RPMI8226 (cell line): ENCODE results near the gene HID1.

ENCODE experiments used
- DNase-seq: peaks from one replicate; pipeline ENCODE4 v3.0.0-alpha.2; 2015

Gene HID1

DNA sequence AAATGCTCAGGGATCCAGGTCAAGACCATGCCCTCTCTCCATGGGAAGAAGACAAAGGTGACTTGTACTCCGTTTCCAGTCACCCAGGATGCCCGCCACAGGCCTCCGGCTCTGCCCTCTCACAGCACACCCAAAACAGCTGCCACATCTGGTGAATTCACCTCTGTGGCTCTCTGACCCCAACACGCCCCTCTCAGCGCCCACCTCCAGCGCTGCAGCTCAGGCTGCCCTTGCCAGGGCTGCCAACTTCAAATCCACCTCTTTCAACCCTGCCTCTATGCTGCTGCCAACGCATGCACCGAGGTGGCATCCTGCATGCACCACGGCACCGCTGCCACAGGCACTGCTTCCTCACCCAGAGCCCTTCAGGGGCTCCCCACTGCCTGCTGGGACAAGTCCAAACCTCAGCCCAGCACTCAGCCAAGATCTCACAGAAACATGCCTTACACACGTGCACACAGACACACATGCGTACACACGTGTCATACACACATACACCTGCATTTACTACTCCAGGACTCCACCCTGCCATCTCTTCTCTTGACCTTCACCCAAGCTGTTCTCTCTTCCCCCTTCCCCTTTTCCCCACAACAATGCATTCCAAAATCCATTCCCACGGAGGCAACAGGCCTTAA lies 7.5 kb downstream of the HID1 start:
- DNase-seq: no peak

DNA sequence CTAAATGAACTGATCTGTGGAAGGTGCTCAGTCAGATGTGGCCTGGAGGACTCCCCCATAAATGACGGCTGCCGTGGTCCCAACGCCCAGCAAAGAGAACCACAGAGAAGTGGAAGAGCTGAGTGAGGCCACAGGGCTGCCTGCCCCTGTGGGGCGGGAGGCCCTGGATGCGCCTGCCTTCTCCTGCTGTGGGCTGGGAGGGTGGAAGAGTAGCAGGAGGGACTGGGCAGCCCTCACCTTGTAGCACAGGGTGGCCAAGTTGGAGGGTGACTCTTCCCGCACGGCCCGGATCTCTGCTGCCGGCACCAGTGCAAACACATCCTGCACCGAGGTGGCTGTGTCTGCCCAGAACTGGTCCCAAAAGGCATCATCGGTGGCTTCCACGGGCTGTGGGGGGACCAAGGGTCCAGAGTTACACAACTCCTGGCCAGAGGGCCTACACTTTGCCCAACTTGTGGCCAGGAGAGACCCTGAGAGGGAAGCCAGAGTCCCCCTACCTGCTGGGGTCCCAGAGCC lies 8.3 kb downstream of the HID1 start:
- no peak for DNase-seq

DNA sequence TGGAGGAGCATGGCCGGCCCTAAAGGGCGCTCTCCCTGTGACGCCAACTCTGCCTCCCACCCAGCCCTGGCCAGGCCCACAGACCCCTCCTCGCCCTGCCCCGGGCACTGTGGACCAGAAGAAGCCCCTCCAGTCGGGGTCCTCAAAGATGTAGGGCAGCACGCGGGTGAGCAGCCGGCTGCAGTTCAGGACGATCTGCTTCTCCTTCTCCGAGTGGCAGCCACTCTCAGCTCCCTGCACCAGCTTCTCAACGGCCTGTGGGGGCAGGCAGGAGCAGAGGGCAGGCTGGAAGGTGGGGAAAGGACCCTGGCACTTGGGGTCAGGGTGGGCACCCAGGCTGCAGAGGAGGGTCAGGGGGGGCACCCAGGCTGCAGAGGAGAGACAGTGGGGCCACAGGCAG lies 8.9 kb downstream of the HID1 start:
- DNase-seq: no peak

DNA sequence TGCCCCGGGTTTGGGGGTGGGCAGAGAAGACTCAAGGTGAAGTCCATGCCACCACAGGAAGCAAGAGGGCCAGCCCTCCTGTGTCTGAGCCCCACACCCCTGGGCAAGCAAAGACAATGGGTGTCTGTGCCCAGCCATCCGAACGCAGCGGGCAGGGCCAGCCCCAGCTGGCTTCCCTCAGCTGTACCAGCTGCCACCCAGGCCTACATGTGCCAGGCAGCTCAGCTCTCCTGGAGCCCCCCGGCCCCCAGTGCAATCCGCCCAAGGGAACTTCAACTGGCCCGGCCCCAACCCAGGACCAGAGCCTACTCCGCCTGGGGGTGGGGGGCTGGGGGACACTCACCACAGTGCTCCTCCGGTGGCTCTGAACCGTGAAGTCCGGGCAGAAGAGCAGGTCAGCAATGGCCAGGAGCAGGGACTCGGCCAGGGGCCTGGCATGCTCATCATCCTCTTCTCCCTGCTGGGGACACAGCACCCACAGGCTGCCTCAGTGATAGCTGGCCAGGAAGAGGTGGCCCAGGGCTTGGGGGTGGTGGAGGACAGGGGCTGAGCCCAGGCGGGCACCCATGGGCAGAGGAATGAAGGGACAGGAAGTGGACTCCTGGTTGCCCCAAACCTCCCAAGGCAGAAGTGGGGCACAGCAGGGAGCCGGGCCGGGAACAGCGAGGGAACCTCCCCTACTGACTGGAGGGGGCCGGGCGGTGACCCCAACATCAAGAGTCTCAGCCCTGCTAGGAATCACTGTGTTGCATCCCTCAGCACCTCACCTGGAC lies 9.8 kb downstream of the HID1 start:
- no peak for DNase-seq

DNA sequence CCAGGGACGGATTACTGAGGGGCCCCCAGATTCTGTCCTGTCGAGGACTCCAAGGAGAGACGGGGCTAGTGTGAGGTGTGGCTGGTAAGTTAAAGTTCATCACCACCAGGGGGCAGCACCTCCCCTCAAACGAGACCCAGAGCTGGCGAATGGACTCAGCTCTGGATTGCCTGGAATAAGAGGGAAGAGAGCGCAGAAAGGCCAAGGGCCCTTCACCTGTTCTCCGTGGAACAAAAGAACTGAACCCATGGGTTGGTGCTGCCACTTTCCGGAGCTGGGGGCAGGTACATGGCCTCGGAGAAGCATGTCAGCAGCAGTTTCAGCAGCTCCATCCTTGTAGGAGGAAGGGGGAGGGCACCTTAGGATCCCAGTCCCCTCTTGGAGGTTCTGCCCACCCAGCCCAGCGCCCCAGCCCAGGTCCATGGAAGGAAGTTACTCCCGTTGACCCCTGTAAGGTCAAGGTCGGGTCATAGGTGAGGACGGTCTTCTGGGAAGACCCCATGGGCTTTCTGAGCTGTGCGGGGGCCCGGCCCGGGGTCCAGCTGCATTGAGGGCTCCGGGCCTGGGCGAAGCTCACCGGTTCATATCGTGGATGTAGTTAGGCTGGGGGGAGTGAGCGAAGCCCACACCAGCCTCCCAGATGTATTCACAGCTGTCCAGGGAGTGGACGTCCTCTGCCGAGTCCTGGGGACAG lies 10.8 kb downstream of the HID1 start:
- DNase-seq: peak; percentile 83

DNA sequence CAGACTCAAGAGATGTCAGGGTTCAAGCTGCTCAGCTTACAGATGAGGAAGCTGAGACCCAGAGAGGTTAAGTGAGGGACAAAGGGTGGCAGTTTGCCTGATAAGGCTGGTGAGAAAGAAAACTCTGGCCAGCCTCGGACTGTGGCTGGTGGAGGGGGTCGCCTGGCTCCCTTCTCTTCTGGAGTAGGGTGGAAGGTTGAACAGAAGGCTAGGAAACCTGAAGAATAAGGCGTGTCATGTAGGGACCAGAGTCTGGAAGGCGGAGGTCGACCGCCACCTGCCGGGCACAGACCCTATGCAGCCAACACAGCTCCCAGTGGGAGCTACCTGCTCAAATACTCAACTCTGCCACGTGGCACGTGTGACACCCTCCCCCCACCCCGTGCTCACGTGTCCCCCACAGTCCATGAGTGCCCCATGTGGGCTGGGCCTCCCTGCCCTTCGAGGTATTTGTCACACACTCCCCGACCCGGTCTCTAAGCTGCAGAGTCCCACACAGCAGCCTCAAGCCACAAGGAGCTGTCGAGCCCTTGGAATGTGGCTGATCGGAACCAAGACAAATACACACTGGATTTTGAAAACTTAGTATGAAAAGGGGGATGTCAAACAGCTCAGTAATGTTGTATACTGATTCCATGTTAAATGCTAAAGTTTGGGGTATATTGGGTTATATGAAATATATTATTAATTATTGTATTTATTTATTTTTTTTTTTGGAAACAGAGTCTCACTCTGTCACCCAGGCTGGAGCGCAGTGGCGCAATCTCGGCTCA lies 11.8 kb downstream of the HID1 start:
- peak; percentile 49 for DNase-seq

DNA sequence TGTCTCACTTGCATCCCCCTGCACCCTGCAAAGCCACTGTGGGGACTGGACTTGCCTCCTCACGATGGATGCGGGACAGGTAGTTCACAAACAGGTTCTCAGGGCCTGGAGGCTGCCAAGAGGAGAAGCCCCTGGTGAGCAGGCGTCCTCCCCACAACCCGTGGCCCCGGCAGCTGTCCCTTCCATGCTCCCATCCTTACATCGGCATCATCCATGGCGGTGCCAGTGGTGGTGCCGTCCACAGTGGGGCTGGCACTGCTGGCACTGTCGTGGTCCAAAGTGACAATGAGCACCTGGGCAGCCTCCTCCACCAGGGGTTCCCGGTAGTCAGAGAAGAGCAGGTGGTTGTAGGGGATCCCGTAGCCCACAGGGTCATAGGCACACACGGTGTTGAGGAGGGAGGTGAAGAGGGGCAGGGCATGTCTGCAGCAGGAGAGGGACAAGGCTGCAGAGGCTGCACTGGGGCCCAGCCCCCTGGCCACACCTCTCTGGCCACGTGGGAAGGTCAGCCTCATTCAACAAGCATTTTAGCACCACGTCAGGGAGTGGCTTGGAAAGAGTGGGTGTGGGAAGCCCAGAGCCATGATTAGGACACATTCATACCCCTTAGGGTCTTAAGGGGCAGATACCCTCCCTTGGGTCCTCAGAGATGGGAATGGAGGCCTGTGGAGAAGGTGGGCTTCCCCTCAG lies 12.6 kb downstream of the HID1 start:
- no peak for DNase-seq

DNA sequence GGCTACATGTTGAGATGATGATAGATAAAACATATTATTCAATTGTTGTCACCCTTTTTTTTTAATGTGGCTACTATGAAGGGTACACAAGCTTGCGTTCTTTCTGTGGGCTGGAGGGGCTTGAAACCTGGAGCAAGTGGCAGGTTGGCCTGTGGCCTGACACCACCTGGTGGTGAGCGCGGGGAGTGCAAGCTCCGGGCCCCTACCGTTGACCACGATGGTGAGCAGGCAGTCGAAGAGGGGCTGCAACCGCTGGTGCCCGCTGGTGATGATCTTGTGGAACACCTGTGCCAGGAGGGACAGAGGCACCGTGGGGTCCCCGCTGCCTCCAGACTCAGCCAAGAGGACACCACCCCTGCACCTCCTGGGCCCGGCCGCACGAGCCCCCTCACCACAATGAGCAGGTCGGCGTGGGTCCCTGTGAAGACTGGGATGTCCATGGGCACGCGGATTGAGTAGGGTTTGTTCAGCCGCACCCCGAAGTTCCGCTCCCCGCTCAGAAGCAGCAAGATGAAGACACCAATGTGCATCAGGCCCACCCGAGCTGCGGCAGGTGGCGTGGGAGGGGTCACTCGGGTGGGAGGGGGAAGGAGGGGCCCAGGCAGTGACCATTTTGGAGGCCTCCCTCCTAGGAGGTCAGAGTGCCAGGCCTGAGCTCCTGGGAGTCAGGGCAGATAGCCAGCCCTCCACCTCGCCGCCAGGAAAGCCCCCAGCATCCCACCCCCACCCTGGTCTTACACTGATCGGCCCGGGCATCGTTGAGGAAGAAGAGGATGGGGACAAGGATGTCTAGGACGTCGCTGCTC lies 14.4 kb downstream of the HID1 start:
- DNase-seq: peak; percentile 75

DNA sequence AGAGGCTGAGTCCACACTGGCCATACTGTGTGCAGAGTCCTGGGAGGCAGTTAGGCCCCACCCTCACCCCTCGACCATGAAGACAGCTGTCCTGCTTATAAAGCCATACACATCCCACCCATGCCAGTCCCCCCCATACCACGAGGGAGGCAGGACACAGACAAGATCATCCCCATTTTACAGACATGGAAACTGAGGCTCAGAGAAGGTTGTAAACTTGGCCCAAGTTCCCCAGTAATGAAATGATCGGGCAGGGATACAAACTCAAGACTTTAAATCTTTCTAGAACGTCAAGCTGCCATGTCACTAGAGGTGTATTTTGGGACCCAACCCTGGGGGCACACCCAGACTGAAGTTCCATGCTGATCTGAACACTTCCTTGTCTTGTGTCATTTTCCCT lies 16.5 kb downstream of the HID1 start:
- no peak for DNase-seq

DNA sequence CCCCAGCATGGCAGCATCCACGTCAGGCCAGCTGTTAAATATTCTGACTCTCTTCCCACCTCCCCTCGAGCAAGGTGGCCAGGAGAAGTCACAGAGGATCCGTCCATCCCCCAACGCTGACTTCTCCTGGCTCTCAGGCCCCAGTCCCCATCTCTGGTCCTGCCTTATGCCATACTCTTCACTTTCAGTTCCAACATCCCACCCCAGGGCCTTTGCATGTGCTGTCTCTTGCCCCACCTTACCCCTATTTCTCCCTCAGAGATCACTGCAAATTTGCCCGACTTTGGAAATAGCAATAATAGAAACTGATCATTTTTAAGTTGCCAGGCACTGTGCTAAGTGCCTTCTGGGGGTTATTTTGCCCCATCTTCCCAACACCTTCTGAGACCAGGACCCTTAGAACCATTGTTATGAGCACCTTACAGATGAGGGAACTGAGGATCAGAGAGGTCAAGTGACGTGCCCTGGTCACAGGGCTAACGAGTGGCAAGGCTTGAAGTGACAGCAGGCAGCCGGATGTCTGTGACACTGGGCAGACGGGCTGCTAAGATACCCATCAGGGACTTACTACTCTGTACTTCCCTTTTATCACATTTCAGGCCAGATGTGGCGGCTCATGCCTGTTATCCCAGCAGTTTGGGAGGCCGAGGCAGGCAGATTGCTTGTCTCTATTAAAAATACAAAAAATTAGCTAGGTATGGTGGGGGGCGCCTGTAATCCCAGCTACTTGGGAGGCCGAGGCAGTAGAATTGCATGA lies 17.7 kb downstream of the HID1 start:
- DNase-seq: no peak

DNA sequence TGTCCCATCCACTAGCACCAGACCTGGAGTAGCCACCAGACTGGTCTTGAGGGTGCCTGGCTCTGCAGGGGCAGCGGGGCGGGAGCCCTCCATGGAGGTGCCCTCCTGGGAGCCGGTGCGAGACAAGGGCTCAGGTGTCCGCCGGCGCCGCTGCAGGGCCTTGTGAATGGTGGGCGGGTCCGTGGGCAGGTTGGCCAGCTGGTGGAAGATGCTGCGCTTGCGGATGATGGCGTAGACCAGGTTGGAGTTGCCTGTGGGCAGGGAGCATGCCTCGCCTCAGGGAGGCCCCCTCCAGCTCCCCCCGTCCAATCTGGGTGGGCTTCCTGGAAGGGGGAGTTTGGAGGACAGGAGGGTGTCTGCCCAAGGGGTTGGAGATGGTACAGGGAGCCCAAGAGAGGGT lies 18.4 kb downstream of the HID1 start:
- DNase-seq: no peak

DNA sequence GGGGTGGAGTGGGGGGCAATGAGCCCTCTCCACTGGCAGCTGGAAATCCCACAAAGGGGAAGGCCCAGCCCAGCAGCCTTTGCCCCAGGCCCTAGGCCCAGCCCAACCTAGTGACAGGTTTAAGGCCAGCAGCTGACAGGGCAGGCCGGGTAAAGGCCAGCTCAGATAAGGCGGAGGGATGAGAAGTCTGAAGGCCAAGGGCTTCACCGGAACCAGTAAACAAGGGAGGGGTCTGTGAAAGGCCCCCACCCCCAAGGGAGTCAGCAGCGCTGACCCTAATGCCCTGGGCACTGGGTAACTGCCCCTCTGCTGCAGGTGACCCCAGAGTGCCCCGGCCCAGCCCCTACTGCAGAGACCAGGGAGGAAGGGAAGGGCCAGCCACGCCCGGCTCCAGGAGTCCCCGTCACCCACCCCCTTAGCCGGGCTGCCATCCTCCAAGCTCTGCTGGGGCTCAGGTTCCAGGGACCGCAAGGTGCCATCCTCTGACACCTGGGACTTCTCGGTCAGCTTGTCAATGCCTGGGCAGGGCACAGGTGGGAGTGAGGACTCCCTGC lies 19.3 kb downstream of the HID1 start:
- no peak for DNase-seq

DNA sequence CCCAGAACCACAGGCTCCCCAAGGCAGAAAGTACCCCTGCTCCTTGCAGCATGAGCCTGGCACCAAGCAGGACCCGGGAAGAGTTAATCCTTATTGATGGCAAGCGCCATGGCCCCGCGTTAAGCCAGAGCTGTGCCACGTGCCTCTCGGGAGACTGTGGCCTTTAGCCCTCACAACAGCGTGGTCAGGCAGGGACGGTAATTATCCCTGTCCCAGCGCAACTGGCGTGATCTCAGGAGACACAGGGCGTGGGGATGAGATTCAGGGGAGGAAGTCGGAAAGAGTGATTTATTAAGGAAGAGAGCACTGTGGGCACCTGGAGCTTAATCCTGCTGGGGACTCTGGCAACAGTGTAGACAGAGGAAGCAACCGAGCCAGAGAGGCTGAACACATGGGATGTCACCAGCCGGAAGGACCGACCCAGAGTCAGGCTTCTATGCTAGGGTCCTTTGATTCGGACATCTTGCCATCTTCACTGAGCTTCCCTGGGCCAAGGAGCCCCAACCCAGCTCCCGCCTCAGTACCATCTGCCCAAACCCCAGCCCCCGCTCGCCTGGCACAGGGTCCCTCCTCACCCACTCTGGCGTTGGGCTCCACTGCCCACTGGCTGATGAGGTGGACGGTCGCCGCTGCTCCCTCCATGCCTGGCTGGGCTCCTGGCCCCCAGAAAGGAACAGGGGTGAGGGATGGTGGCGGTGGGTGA lies 20.0 kb downstream of the HID1 start:
- no peak for DNase-seq

DNA sequence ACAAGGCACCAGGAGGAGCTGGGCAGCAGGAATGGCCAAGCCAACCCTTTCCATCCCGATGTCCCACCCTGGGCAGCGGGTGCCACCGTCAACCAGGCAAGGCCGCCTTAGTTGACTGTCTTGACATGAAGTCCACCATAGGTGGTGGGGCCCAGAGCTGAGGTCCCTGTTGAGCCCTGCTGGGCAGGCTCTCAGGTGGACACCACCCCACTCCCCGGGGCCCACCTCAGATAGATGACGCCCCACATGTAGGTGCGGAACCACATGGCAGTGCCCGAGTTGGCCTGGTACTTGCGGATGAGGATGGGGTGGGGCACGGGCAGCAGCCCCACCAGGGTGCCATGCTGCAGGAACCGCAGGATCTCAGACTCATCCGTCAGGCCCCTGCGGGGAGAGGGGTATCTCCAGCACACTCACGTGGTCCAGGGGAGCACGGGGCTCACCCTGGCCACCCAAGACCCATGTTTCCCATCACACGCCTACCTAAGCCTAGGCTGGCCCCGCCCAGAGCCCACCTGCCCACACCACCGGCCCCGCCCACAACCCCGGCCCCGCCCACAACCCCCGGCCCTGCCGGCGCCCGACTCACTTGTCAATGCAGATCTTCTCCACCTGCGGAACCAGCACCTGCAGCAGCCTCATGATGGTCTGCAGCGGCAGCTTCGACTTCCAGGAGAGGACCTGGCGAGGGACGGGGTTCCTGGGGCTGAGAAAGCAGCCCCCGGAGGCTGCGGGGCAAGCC lies 20.7 kb downstream of the HID1 start:
- no peak for DNase-seq

DNA sequence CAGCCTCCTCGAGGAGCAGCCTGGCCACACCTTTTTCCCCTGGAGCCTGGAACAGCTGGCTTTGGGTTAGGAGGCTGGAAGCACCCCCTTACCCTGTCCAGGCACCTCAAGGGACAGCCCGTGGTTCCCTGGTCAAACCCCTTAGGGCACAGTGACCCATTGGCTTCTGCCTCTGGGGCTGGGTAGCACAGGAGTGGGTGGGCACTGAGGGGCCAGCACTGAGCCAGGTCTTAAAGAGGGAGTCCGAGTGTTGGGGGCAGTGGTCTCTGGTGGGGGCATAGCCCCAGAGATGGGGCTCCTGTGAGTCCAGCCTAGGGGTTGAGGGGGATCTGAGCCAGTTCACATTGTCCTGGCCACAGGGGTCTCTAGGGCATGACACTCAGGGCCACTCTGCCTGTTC lies 21.5 kb downstream of the HID1 start:
- no peak for DNase-seq

DNA sequence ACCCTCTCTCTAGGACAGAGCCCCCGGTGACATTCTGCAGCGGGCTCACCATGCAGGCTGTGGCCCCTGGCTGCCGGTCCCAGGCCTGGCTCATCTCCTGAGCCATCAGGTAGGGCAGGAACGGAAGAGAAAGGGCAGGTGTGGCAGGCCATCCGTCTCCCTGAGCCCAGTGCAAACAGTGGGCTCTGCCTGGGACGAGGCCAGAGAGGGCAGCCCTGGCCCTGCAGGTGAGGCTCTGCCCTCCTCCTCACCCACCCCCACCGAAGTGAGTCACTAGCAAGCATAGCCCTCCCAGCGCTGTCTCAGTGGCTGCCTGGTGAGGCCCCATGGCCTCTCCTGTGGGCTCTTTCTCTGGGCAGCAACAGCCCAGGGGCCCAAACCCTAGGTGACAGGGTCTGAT lies 22.4 kb downstream of the HID1 start:
- DNase-seq: no peak

DNA sequence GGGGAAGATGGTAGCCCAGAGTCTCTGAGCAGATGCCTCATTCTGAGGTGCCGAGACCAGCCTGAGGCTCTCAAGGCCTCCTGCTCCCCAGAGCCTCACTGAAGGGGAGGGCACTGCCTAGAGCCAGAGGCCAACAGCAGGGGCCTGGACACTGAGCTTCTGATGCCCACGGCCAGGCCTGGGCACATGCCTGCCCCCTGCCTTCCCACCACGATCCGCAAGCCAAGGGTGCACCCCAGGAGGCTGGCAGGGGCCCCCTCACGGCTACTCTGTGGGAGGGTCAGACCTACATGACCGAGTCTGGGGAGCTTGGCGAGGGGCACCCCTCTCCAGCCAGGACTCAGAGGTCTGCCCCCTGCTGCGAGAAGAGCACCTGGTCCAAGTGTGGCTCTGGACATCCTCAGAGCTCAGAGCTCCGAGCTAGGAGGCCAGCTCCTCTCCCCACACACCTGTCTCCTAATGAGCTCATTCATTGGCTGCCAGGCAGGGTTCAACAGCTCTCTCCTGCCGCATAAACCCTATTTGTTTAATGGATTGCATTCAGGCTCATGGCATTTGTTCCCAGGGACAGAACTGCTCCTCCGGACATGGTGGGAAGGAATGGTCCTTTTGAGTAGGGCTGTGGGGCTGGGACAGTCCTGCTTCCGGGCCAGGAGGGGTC lies 23.0 kb downstream of the HID1 start:
- no peak for DNase-seq

DNA sequence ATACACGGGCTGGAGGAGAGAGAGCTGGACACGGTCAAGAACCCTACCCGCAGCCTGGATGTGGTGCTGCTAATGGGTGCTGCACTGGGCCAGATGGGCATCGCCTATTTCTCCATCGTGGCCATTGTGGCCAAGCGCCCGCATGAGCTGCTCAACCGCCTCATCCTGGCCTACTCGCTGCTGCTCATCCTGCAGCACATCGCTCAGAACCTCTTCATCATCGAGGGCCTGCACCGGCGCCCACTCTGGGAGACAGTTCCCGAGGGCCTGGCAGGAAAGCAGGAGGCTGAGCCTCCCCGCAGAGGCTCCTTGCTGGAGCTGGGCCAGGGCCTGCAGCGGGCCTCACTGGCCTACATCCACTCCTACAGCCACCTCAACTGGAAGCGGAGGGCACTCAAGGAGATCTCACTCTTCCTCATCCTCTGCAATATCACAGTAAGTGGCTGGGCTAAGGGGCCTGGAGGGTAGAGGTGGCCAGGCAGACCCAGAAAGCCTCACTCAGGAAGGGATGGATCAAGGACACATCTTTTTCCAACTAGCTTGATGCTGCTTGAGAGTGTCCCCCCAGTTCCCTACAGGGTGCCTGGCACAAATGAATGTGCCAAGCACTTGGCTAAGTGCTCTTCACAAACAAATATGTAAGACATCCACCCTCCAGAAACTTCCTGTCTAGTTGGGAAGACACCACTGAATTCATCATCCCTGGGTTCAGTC lies 25.4 kb downstream of the HID1 start:
- no peak for DNase-seq
